Fibroblast of upper back skin (primary cell): ENCODE results near the gene SH2D1B.

ENCODE experiments used
- DNase-seq: peaks from one replicate; pipeline ENCODE4 v3.0.0-alpha.2; 2013

SH2D1B gene

GRCh38 chr1:162381383-162381782 is 30.6 kb downstream of the SH2D1B start, which contains the start of gene C1orf226:
TSS of gene C1orf226 (plus strand) at chr1:162381728. CDS start at chr1:162381902, 174 bp downstream.
- DNase-seq = no peak

GRCh38 chr1:162380061-162380846 is 31.7 kb downstream of the SH2D1B start:
- no peak for DNase-seq

GRCh38 chr1:162376691-162377090 is 35.2 kb downstream of the SH2D1B start, which contains the start of gene SPATA46:
TSS of gene SPATA46 (minus strand) at chr1:162376854. CDS start at chr1:162376790, 64 bp downstream.
- no peak for DNase-seq

- no peak for DNase-seq
Observed at GRCh38 chr1:162375463-162375862, 36.5 kb downstream of the SH2D1B start.

- DNase-seq = no peak
Observed at GRCh38 chr1:162374406-162374805, 37.5 kb downstream of the SH2D1B start.

- DNase-seq = peak; percentile 13
Observed at GRCh38 chr1:162373541-162374260, 38.2 kb downstream of the SH2D1B start.

GRCh38 chr1:162373072-162373427 is 38.9 kb downstream of the SH2D1B start:
- no peak for DNase-seq

GRCh38 chr1:162372159-162373071 is 39.5 kb downstream of the SH2D1B start:
- no peak for DNase-seq

GRCh38 chr1:162371611-162372010 is 40.3 kb downstream of the SH2D1B start:
- DNase-seq = no peak

GRCh38 chr1:162370721-162371120 is 41.2 kb downstream of the SH2D1B start:
- DNase-seq = no peak

- no peak for DNase-seq
Observed at GRCh38 chr1:162370161-162370560, 41.8 kb downstream of the SH2D1B start.

- no peak for DNase-seq
Observed at GRCh38 chr1:162369571-162369970, 42.4 kb downstream of the SH2D1B start.

- no peak for DNase-seq
Observed at GRCh38 chr1:162368451-162368850, 43.5 kb downstream of the SH2D1B start.

GRCh38 chr1:162367772-162368171 is 44.2 kb downstream of the SH2D1B start:
- DNase-seq = no peak

- DNase-seq = no peak
Observed at GRCh38 chr1:162367073-162367472, 44.9 kb downstream of the SH2D1B start.

- no peak for DNase-seq
Observed at GRCh38 chr1:162366671-162367070, 45.3 kb downstream of the SH2D1B start.

- no peak for DNase-seq
Observed at GRCh38 chr1:162366149-162366548, 45.8 kb downstream of the SH2D1B start.

GRCh38 chr1:162365284-162366020 is 46.5 kb downstream of the SH2D1B start:
- no peak for DNase-seq

- DNase-seq = peak; percentile 9
Observed at GRCh38 chr1:162364498-162364897, 47.4 kb downstream of the SH2D1B start.

- no peak for DNase-seq
Observed at GRCh38 chr1:162363823-162364222, 48.1 kb downstream of the SH2D1B start.

- no peak for DNase-seq
Observed at GRCh38 chr1:162361349-162361748, 50.6 kb downstream of the SH2D1B start.

- no peak for DNase-seq
Observed at GRCh38 chr1:162360874-162361260, 51.1 kb downstream of the SH2D1B start.
